Measurements from ENCODE around the gene KRT81. TPM values are rescaled to one million over a fixed set of nuclear protein-coding genes. Genes with fewer than 3 reads are reported as not detected.

KRT81 gene
- total RNA-seq, 1 experiment from 2014 or later, result 0.70 TPM

- Mint-ChIP-seq H3K27me3 (ENCODE audit: low read depth) (peaks cover 23% of the 10 kb centered on the region), H3K9me3 (no peaks in the 10 kb centered on the region), H3K4me1 (no peaks in the 10 kb centered on the region), H3K27ac (no peak overlapping the region), H3K36me3 (no peaks in the 10 kb centered on the region), H3K4me3 (no peak overlapping the region)
- TF ChIP-seq FOXP4 (CRISPR knock-in tag; IDR thresholded peaks at IDR 0.05) (no peak), SMAD3 (CRISPR knock-in tag; IDR thresholded peaks at IDR 0.05; ENCODE audit: borderline replicate concordance) (no peak), PRDM15 (CRISPR knock-in tag; IDR thresholded peaks at IDR 0.05) (no peak), TCF7 (CRISPR knock-in tag; IDR thresholded peaks at IDR 0.05; ENCODE audit: low read depth) (no peak), TP53 (CRISPR knock-in tag; IDR thresholded peaks at IDR 0.05) (no peak), ZBTB43 (CRISPR knock-in tag; IDR thresholded peaks at IDR 0.05) (no peak), ERG (CRISPR knock-in tag; IDR thresholded peaks at IDR 0.05) (no peak), ZNF512 (CRISPR knock-in tag; IDR thresholded peaks at IDR 0.05; ENCODE audit: borderline replicate concordance) (no peak), ZSCAN18 (CRISPR knock-in tag; IDR thresholded peaks at IDR 0.05) (no peak), IRF1 (CRISPR knock-in tag; IDR thresholded peaks at IDR 0.05) (no peak), IRF2 (CRISPR knock-in tag; IDR thresholded peaks at IDR 0.05; ENCODE audit: borderline replicate concordance, low read depth) (no peak), ZNF232 (CRISPR knock-in tag; IDR thresholded peaks at IDR 0.05) (no peak), ATF1 (CRISPR knock-in tag; IDR thresholded peaks at IDR 0.05) (no peak), USF1 (CRISPR knock-in tag; IDR thresholded peaks at IDR 0.05) (no peak), SOX15 (CRISPR knock-in tag; IDR thresholded peaks at IDR 0.05) (no peak)
- POLR2A ChIA-PET, result no interaction called here
- CTCF ChIA-PET, result interaction anchor here (0.8 to 2.9 kb wide), 5 partner anchors 8 to 100 kb away, joined by 3 to 26 read pairs (median 7); no protein-coding TSS in a partner anchor
- DNase-seq (ENCODE audit: low spot score) (no peak), ATAC-seq (no peak)
Observed at GRCh38 chr12:52314511-52314910, 23.2 kb upstream of the KRT81 start.

Data from WTC11 (cell line).